Loucy (cell line): ENCODE measurements around the gene PTRHD1.

Experiments used
- CTCF ChIP-seq: fragments of 200-600 bp; sonication (generic); conservative IDR thresholded peaks from 2 replicates; pipeline ENCODE4 v1.5.1; 2014; ENCODE audit warnings: mild to moderate bottlenecking, antibody characterized with exemption, low read length
- EZH2phosphoT487 ChIP-seq: fragments of 200-600 bp; IDR thresholded peaks from 2 replicates; pipeline ENCODE4 v1.6.1; 2018; ENCODE audit warnings: antibody characterized with exemption, mild to moderate bottlenecking, moderate library complexity, borderline replicate concordance

- TF ChIP-seq CTCF (no peak), EZH2phosphoT487 (no peak)
Measured at GRCh38 chr2:24771764-24772586, 21.2 kb downstream of the PTRHD1 start.
